B cell (primary cell): ENCODE results near the gene CWF19L1.

Experiments used
- CTCF ChIP-seq: fragments of 200-600 bp; IDR thresholded peaks from one replicate; pipeline ENCODE4 v1.8.0; 2022; ENCODE audit warnings: antibody characterized with exemption, mild to moderate bottlenecking
- EZH2 ChIP-seq: IDR thresholded peaks from 2 replicates; pipeline ENCODE4 v1.6.1; 2012; ENCODE audit warnings: borderline replicate concordance, low read depth, mild to moderate bottlenecking, moderate library complexity, low read length; ENCODE audit not compliant: insufficient read depth, poor library complexity, severe bottlenecking

- TF ChIP-seq CTCF = no peak
- TF ChIP-seq EZH2 = no peak
These were observed 40.2 kb upstream of the CWF19L1 start for GRCh38 chr10:100307684-100308083.
